ENCODE results near the gene MGLL.

- no peak for TF ChIP-seq CTCF (IDR thresholded peaks at IDR 0.05)
- TF ChIP-seq NFYB (CRISPR knock-in tag; conservative IDR thresholded peaks at IDR 0.05; ENCODE audit: low read depth) = no peak
- TF ChIP-seq PRDM15 (CRISPR knock-in tag; IDR thresholded peaks at IDR 0.05) = no peak
- TF ChIP-seq CREB1 (CRISPR knock-in tag; IDR thresholded peaks at IDR 0.05) = no peak
- no peak for TF ChIP-seq NFE2L1 (CRISPR knock-in tag; IDR thresholded peaks at IDR 0.05)
- TF ChIP-seq ARID4B (CRISPR knock-in tag; IDR thresholded peaks at IDR 0.05; ENCODE audit: borderline replicate concordance) = no peak
- no peak for TF ChIP-seq ATF2 (CRISPR knock-in tag; IDR thresholded peaks at IDR 0.05; ENCODE audit: borderline replicate concordance, low read depth)
- TF ChIP-seq FOXP1 (CRISPR knock-in tag; IDR thresholded peaks at IDR 0.05; ENCODE audit: borderline replicate concordance) = no peak
- no peak for TF ChIP-seq USF2 (CRISPR knock-in tag; IDR thresholded peaks at IDR 0.05)
Measured at GRCh38 chr3:127822682-127823425, 539 bp upstream of the MGLL start.
